Fibroblast of mammary gland (primary cell): ENCODE results near the gene NLRP2B.

Experiments used
- DNase-seq: peaks from one replicate; pipeline ENCODE4 v3.0.0-alpha.2; 2010; ENCODE audit warnings: low read depth
- H3K4me3 ChIP-seq: 2 replicates; pipeline ENCODE4 v1.5.1; 2011; ENCODE audit warnings: low read depth, mild to moderate bottlenecking, low read length, moderate library complexity; ENCODE audit not compliant: control insufficient read depth
- CTCF ChIP-seq: conservative IDR thresholded peaks from 2 replicates; pipeline ENCODE4 v1.5.1; 2011; ENCODE audit warnings: low read depth, low read length, inconsistent platforms; ENCODE audit not compliant: control insufficient read depth, insufficient read depth

The NLRP2B gene

GRCh38 chrX:57669961-57670360 is 10.1 kb downstream of the NLRP2B start:
- no peak for DNase-seq
- no peak overlapping the region for H3K4me3 ChIP-seq
- no peak for TF ChIP-seq CTCF

- DNase-seq, result no peak
- TF ChIP-seq CTCF, result no peak
- no peak overlapping the region for H3K4me3 ChIP-seq
Observed at GRCh38 chrX:57667010-57667409, 13.1 kb downstream of the NLRP2B start.

GRCh38 chrX:57655065-57655464 is 25.0 kb downstream of the NLRP2B start:
- no peak overlapping the region for H3K4me3 ChIP-seq
- no peak for DNase-seq
- no peak for TF ChIP-seq CTCF

GRCh38 chrX:57652705-57653104 is 27.4 kb downstream of the NLRP2B start:
- no peak overlapping the region for H3K4me3 ChIP-seq
- no peak for TF ChIP-seq CTCF
- DNase-seq, result no peak

GRCh38 chrX:57651169-57651919 is 28.7 kb downstream of the NLRP2B start:
- TF ChIP-seq CTCF, result no peak
- H3K4me3 ChIP-seq, result no peak overlapping the region
- DNase-seq, result no peak

GRCh38 chrX:57647020-57647419 is 33.0 kb downstream of the NLRP2B start:
- DNase-seq, result no peak
- no peak for TF ChIP-seq CTCF
- no peak overlapping the region for H3K4me3 ChIP-seq
